Activated naive CD8-positive, alpha-beta T cell treated with anti-CD3 and anti-CD28 coated beads, Interleukin-2, amount 50 U/mL, for 16 hours (primary cell): ENCODE data around the gene TYMP.
A peak's percentile ranks its signal among the peaks of the same experiment; 100 is the strongest.
"Not testable (repeated sequence)": the region's sequence is repeated elsewhere in the genome, so short reads cannot be mapped to it uniquely, and the experiment has no call there.

ENCODE experiments used
- DNase-seq: peaks from one replicate; pipeline ENCODE4 v3.0.0-alpha.2; 2020; ENCODE audit warnings: low read depth, low spot score

The TYMP gene

DNA sequence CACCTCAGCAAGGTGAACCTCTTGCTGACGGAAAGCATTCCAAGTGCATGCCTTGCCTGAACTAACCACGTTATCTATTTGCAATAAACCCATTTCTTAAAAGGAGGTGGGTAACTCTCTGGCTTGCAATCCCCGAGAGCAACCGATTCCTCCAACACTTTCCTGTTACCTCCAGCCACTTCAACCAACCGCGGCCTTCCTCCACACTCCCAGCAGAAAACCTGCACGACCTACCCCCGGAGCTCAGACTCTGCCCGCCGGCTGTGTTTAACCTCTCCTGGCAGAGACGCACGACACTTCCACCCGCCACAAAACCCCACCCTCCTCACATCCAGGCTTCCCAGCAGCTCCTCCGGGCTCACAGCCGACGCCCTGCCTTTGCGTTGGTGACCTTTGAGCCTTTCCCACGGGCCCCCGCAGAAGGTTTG, 5.1 kb downstream of the TYMP start:
- DNase-seq = no peak

DNA sequence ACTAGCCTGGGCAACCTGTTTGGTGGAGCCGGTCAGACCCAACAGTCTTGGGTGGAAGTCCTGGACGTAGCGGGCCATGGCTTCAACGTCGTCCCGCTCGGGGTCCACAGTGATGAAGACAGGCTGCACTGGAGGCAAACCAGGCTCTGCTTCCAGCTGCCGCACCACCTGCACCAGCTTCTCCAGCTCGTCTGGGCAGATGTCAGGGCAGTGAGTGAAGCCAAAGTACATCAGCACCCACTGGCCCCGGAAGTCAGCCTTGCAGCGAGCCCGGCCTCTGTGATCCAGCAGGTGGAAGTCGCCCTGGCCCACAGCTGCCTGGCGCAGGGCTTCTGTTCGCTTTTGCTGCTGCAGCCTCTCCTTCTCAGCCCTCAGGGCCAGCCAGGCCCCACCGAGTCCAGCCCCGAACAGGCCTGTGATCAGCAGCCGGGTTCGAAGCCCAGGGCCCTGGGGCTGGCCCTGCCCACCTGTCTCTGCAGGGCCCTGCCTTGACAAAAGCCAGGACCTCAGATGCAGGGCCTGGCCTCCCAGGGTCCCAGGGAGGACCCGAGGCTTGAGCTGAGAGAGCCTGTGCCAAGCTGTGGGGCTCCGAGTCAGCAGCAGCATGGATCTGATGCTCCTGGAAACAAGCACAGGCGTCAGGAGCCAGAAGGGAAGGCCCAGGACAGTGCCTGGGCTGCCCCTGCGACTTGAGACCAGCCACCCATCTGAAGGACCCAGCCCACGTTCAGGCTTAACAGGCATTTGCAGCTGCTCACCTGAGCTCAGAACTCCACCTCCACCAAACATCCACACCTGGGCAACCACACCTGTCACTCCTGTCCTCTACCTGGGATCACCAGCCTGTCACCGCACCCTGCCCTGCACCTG, 5.8 kb downstream of the TYMP start:
- DNase-seq = no peak

DNA sequence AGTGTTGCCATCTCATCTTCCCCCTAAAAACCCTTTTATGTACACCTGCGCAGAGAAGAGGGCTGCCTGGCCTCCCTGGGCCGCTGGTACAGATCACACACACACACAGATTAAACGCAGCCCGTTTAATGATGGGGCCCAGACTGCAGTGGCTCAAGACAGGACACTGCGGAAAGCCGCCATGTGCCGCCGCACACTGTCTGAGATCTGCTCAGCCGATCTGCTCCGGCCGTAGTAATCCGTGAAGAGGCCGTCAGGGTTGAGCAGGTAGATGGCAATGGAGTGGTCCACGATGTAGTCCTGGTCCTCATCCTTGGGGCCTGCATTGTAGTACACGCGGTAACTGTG, 6.4 kb downstream of the TYMP start:
- no peak for DNase-seq

DNA sequence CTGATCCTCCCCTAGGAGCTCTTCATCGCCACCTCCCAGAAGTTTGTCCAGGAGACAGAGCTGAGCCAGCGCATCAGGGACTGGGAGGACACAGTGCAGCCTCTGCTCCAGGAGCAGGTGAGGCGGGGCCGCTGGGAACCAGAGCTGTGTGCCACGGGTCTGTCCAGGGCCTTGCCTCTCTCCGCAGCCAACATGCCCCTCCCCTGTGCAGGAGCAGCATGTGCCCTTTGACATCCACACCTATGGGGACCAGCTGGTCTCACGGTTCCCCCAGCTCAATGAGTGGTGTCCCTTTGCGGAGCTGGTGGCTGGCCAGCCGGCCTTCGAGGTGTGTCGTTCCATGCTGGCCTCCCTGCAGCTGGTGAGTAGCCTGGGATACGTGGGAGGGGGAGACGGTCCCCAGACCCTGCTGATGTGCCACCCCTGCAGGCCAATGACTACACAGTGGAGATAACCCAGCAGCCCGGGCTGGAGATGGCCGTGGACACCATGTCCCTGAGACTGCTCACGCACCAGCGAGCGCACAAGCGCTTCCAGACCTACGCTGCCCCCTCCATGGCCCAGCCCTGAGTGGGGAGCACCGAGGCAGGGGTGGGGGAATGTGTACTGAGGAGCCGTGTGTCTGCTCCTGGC, 6.9 kb downstream of the TYMP start:
- no peak for DNase-seq

DNA sequence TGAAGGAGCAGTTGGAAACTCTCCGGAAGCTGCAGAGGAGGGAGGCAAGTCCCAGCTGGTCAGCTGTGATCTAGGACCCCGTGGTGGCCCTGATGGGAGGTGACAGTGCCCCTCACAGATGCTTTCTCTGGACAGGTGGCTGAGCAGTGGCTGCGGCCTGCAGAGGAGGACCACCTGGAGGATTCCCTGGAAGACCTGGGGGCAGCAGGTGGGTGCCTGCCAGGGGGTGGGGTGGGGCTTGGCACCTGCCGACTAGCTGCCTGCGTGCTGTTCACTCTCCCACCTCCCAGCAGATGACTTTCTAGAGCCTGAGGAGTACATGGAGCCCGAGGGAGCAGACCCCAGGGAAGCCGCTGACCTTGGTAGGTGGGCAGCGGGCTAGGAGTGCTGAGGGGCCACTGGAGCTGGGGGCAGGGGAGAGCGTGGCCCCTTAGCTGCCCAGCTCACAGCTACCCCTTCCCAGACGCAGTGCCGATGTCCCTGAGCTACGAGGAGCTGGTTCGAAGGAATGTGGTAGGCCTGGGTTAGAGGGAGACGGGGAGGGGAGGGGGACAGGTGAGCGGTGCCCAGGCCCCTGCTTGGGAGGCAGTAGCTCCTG, 7.5 kb downstream of the TYMP start:
- DNase-seq = no peak

DNA sequence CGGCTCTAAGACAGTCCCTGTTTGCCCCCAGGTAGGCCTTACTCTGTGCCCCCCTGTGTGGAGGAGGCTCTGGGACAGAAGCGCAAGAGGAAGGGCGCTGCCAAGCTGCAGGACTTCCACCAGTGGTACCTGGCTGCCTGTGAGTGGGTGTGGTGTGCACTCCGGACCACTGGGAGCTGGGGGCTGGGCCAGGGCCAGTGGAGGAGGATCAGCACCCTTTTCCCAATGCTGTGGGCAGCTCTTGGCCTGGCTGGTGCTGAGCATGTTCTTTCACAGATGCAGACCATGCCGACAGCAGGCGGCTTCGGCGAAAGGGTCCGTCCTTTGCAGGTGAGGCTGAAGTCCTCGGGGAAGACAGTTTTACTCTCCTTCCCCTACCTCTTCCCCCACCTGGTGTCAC, 8.1 kb downstream of the TYMP start:
- no peak for DNase-seq

DNA sequence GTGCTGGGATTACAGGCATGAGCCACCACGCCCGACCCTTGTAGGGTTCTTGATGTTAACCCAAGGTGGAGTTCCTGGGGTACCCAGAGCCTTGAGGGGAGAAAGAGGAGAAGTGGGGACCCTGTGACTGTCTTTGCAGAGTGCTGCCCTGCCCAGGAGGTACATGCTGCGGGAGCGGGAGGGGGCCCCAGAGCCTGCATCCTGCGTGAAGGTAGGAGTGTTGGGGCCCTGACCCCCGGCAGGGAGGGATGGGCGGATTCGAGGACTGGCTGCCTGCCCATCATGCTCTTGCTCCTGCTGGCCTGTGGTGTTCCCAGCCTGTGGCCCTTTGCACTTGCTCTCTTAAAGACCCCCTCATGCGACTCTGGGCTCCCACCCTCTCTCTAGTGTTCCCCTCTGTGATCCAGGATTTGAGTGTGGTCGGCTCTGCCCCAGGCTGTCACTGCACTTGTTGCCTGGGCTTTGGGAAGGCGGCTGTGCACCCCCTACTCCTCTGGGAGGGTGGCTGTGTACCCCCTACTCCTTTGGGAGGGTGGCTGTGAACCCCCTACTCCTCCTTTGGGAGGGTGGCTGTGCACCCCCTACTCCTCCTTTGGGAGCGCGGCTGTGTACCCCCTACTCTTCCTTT, 8.9 kb downstream of the TYMP start:
- DNase-seq = no peak

DNA sequence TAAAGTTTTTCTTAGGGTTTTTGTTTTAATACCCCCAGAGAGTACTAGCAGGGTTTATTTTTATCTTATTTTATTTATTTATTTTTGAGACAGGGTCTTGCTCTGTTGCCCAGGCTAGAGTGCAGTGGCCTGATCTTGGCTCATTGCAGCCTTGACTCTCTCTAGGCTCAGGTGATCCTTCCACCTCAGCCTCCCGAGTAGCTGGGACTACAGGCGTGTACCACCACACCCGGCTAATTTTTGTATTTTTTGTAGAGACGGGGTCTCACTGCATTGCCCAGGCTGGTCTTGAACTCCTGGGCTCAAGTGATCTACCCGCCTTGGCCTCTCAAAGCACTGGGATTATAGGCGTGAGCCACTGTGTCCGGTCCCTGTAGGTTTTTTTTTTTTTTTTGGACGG, 9.6 kb downstream of the TYMP start:
- DNase-seq = not testable (repeated sequence)

DNA sequence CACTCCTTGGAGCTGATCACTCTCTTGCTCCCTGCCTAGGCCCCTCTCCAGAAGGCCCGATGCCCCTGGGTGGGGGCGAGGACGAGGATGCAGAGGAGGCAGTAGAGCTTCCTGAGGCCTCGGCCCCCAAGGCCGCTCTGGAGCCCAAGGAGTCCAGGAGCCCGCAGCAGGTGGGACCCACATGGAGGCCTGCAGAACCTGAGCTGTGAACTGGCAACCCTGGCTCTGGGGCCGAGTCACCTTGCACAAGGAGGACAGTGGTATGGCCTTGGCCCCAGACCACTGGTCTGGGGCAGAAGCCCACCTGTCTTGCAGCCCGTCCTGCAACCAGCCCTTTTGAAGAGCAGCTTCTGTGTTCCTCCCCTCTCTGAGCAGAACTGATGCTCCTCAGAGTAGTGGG, 10.7 kb downstream of the TYMP start:
- DNase-seq = no peak

DNA sequence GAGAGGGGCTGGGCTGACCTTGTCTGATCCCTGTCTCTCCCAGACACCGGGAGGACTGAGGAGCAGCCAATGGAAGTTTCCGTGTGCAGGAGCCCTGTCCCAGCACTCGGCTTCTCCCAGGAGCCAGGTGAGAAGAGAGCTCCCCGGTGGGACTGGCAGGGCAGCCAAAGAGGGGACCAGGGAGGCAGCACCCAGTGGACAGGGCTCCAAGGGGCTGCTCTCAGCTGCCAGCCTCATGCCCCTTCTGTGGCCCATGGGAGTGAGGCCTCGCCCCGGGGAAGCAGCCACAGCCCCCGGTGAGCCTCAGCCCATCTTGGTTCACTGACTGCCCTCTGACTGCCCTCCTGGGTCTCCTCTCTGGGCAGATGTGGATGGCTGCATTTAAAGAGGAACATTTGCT, 11.2 kb downstream of the TYMP start:
- DNase-seq = no peak

DNA sequence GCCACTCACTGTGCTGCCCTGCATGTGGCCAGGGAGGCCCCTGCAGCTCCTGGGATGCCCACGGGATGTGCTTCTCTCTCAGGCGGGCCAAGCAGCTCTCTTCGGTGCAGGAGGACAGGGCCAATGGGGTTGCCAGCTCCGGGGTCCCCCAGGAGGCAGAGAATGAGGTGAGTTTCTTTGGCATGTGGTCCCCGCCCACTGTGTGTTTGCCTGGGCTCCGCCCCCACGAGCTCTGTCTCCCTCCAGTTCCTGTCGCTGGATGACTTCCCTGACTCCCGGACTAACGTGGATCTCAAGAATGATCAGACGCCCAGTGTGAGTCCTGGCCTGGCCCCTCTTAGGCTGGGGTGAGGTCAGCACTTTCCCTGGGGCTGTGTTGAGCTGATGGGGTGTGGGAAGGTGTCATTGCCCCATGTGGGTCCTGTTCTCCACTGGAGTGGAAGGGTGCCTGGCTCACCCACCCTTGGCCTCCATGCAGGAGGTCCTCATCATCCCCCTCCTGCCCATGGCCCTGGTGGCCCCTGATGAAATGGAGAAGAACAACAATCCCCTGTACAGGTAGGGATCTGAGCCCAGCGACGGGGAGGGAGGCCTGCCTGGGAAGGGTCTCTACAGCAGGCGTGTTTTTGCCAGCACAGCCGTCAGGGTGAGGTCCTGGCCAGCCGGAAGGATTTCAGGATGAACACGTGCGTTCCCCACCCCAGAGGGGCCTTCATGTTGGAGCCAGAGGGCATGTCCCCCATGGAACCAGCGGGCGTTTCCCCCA, 12.1 kb downstream of the TYMP start:
- no peak for DNase-seq

DNA sequence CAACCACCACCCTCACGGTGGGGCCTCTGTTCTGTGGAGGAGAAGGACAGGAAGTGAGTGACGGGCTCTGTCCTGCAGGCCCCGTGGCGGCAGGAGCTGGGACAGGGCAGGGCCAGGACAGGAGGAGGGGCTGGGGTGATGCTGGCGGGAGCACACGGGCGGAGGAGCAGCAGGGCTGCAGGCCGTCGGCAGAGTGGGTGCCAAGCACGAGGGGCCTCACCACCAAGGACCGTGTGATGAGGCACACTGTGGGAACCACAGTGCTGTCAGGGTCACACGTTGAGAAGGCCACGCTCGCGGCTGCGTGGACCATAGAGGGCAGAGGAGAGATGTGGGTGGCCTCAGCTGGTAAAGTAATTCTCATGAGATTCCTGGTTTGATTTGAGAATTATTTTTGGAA, 12.9 kb downstream of the TYMP start:
- DNase-seq = no peak

DNA sequence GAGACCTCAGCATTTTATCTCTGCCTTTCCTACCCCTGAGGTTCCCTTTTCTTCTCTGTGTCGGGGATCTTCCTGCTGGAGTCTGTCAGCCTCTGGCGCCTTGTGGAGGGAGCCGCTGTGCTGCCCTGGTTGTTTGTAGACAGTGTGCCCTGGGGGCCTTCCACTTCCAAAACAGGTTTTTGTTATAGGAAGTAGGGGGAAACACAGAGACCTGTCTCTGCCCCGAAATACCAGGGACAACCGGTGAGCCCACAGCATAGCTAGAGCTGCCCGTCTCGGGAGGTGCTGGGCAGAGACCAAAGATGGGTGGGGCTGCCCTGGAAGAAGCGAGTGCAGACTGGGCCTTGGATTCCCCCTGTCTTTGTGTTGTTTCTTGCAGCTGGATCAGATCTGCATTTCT, 13.7 kb downstream of the TYMP start:
- DNase-seq = no peak

DNA sequence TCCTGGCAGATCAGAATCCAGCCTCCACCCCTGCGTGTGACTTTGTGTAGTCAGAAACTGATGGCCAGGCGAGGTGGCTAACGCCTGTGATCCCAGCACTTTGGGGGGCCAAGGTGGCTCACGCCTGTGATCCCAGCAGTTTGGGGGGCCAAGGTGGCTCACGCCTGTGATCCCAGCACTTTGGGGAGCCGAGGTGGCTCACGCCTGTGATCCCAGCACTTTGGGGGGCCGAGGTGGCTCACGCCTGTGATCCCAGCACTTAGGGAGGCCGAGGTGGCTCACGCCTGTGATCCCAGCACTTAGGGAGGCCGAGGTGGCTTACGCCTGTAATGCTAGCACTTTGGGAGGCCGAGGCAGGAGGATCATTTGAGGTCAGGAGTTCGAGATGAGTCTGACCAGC, 16.6 kb downstream of the TYMP start:
- DNase-seq = no peak

DNA sequence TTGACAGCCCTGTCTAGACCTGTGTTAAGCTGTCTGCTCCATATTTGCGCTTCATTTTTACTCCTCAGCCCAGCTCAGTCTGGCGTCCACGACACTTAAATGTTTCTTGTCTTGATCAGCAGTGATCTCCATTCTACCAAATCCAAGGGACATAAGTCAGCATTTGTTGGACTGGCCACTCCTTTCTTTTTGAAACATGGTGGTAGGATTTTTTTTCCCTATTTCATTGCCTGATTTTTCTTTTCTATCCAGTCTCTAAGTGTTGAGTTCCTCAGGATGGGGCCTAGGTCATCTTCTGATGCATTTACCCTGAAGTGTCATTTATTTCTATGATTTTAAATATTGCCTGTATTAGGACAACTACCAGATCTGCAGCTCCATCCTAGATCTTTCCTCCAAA, 20.9 kb downstream of the TYMP start:
- DNase-seq = no peak

DNA sequence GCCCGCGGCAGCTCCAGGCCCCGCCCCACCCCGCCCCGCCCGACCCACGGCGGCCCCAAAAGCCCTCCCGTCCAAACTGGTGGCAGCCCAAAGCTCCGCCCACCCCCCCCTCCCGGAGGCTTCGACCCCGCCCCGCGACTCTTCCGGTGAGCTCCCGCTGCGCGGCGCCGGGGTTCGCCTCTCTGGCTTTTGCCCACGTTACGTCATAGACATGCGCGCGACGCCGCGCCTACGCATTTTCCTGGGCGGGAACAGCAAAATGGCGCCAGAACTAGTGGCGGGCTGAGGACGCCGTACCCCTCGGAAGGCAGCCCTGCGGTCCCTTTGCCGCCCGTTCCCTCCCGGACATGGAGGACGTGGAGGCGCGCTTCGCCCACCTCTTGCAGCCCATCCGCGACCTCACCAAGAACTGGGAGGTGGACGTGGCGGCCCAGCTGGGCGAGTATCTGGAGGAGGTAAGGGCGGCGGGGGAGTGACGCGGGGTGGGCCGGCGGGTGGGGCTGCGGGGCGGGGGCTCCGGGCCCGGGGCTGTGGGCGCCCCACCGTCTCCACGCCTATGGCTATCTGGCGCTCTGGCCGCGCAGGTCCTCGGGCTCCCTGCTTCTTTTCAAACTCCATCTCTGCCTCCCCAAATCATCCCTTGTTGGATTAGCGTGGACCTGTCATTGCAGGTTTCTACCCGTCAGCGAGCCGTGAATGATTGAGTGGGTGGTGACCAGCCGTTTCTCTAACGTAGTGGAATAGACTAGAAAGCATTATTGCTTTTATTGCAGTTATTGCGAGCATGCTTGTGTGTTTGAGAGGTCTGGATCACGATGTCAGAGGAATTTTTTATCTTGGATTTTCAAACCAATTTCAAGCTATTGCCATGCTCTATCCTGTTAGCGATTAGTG, 21.6 kb downstream of the TYMP start, which contains the start of gene NCAPH2:
Gene NCAPH2, plus strand, starts transcription at position 234 of the 894 bp plus-strand sequence. Its CDS starts 114 bp downstream, at position 348.
- DNase-seq = peak; percentile 95

DNA sequence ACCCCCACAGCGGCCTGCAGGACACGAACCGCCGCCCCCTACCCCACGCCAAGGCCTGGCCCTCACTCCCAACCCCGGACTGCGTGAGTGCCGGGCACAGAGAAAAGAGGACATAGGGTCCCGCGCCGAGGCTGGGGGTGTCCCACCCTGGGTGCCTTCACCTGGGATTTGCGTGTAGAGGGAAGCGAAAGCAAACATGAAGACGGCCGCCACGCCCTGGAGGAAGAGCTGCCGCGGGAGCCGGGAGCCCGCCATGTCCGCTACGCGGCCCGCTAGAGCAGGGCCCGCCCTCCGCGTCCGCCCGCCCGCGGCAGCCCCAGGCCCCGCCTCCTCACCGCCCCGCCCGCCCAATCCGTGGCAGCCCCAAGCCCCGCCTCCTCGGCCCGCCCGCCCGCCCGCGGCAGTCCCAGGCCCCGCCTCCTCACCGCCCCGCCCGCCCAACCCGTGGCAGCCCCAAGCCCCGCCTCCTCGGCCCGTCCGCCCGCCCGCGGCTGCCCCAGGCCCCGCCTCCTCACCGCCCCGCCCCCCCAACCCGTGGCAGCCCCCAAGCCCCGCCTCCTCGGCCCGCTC, 22.3 kb downstream of the TYMP start, which contains the start of gene LMF2:
Gene LMF2, minus strand, starts transcription at position 282 of the 570 bp plus-strand sequence. Its CDS starts 27 bp downstream, at position 255.
- peak; percentile 80 for DNase-seq

DNA sequence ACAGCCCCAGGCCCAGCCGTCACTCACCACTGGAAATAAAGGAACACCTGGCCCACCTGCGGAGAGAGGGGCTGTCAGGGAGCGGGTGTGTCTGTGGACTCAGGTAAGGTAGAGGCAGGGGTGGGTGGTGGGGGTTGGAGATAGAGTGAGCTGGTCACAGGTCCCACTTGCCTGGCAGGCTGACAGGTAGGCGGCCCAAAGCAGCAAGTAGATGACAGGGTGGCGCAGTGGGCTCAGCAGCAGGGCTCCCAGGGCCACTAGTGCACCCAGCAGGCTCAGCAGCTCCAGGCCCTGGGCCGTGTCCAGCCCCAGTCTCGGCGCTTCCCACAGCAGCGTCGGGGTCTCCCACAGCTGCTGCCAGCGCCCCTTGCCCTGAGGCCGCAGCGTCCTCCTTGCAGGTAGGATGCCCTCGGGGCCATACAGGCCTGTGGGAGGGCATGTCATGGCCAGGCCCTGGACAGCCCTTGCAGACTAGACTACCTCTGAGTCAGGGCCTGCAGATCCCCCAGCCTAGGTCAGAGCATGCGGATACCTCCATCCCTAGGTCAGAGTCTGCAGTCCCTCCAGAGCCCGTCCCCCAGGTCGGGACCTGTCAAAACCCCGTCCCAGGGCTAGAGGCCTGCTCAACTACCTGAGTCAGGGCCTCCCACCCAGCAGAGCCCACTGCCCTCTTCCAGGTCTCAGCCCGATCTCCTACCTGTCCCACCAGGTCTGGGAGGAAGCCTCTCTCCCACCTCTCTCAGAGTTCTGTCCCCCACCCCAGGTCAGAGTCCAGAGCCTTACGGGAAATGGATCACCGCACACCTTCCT, 23.0 kb downstream of the TYMP start:
- DNase-seq = no peak
